GM12891 (cell line): ENCODE measurements around the gene BLTP2.

Experiments used
- PAX5 ChIP-seq: IDR thresholded peaks from 2 replicates; pipeline ENCODE4 v1.6.1; 2011; ENCODE audit warnings: low read length, moderate library complexity, mild to moderate bottlenecking; ENCODE audit not compliant: insufficient read depth, severe bottlenecking
- TAF1 ChIP-seq: IDR thresholded peaks from 2 replicates; pipeline ENCODE4 v1.6.1; 2011; ENCODE audit warnings: low read depth, low read length, control low read depth

GRCh38 chr17:28644787-28645575 is at the start of gene BLTP2:
- TF ChIP-seq PAX5 (peak; percentile 66), TAF1 (no peak; the same call in 1 of the 2 replicates)
